Measurements from ENCODE around the gene IL11. TPM values are rescaled to one million over a fixed set of nuclear protein-coding genes. Genes with fewer than 3 reads are reported as not detected.

IL11 gene
- total RNA-seq, 4 donors from 2014 or later, result 1.6 TPM; not detected in 3

GRCh38 chr19:55373993-55374757, 3.9 kb upstream of the IL11 start:
- Histone ChIP-seq H3K4me1 (peaks cover 0 to 13% of the 10 kb centered on the region in 2 donors), H3K27me3 (peaks cover 10 to 29% of the 10 kb centered on the region in 2 donors), H3K9me3 (no peaks in the 10 kb centered on the region), H3K4me3 (no peak overlapping the region), H3K27ac (no peak overlapping the region), H3K36me3 (no peaks in the 10 kb centered on the region)
- DNase-seq, result no peak
- intact Hi-C loops (cut with DNase I; ENCODE audit: low total_unique reads), result no loop called here
- TF ChIP-seq CTCF (IDR thresholded peaks at IDR 0.05), result no peak
- TF ChIP-seq POLR2A (IDR thresholded peaks at IDR 0.05), result no peak

GRCh38 chr19:55373306-55373992, 3.2 kb upstream of the IL11 start:
- DNase-seq, result no peak
- peaks cover 17 to 31% of the 10 kb centered on the region in 2 donors for H3K27me3 ChIP-seq
- intact Hi-C loops (cut with DNase I; ENCODE audit: low total_unique reads), result no loop called here
- H3K4me3 ChIP-seq, result no peak overlapping the region
- no peak overlapping the region for H3K27ac ChIP-seq
- TF ChIP-seq CTCF (IDR thresholded peaks at IDR 0.05), result no peak
- TF ChIP-seq POLR2A (IDR thresholded peaks at IDR 0.05), result no peak
- H3K9me3 ChIP-seq, result no peaks in the 10 kb centered on the region
- H3K4me1 ChIP-seq, result peaks cover 0 to 17% of the 10 kb centered on the region in 2 donors
- H3K36me3 ChIP-seq, result no peaks in the 10 kb centered on the region

- no peaks in the 10 kb centered on the region for H3K36me3 ChIP-seq
- intact Hi-C loops (cut with DNase I; ENCODE audit: low total_unique reads), result no loop called here
- H3K4me3 ChIP-seq, result no peak overlapping the region
- H3K27me3 ChIP-seq, result peaks cover 17 to 36% of the 10 kb centered on the region in 2 donors
- no peak for DNase-seq
- no peak overlapping the region for H3K27ac ChIP-seq
- H3K9me3 ChIP-seq, result no peaks in the 10 kb centered on the region
- peaks cover 0 to 15% of the 10 kb centered on the region in 2 donors for H3K4me1 ChIP-seq
- TF ChIP-seq CTCF (IDR thresholded peaks at IDR 0.05) (no peak), POLR2A (IDR thresholded peaks at IDR 0.05) (no peak)
Observed at GRCh38 chr19:55372316-55373081, 2.2 kb upstream of the IL11 start.

GRCh38 chr19:55369653-55370304, 484 bp downstream of the IL11 start:
- no peaks in the 10 kb centered on the region for H3K36me3 ChIP-seq
- H3K4me3 ChIP-seq, result no peak overlapping the region
- intact Hi-C loops (cut with DNase I; ENCODE audit: low total_unique reads), result no loop called here
- no peak overlapping the region for H3K27ac ChIP-seq
- H3K9me3 ChIP-seq, result no peaks in the 10 kb centered on the region
- no peak for TF ChIP-seq POLR2A (IDR thresholded peaks at IDR 0.05)
- no peak for TF ChIP-seq CTCF (IDR thresholded peaks at IDR 0.05)
- peaks cover 0 to 14% of the 10 kb centered on the region in 2 donors for H3K4me1 ChIP-seq
- peaks cover 17 to 20% of the 10 kb centered on the region in 2 donors for H3K27me3 ChIP-seq
- DNase-seq, result no peak
